Mammary epithelial cell (primary cell): ENCODE measurements around the gene INVS.

Experiments
- CTCF ChIP-seq, 2 donors: IDR thresholded peaks in 1 of 2; conservative IDR thresholded peaks in 1 of 2; 2 replicates each; pipeline ENCODE4 v1.5.1; 2011 to 2012; ENCODE audit warnings: inconsistent platforms in 2 of 2, low read length in 2 of 2, mild to moderate bottlenecking in 2 of 2, control low read depth in 1 of 2, low read depth in 1 of 2; ENCODE audit not compliant: insufficient read depth in 1 of 2; ENCODE audit errors: extremely low read depth in 1 of 2
- EZH2 ChIP-seq: IDR thresholded peaks from 2 replicates; pipeline ENCODE4 v1.6.1; 2012; ENCODE audit warnings: low read length, inconsistent platforms, borderline replicate concordance

- TF ChIP-seq CTCF (conservative IDR thresholded peaks at IDR 0.05 in 1 of 2, IDR thresholded peaks at IDR 0.05 in 1 of 2; ENCODE audit: extremely low read depth in 1 of 2, insufficient read depth in 1 of 2, low read depth in 1 of 2, low read length in 2 of 2), result peak; percentile 21 to 45
- no peak for TF ChIP-seq EZH2
Measured at GRCh38 chr9:100222674-100223073, 123.6 kb downstream of the INVS start.
